Activated CD4-positive, alpha-beta T cell treated with anti-CD3 and anti-CD28 coated beads, Interleukin-2, amount 10 ng/mL, durations not matched to agents 24 days and 14 days (primary cell): ENCODE results near the gene AP1S2. TPM values are rescaled to one million over a fixed set of nuclear protein-coding genes. Genes with fewer than 3 reads are reported as not detected.
"Not testable (repeated sequence)": the region's sequence is repeated elsewhere in the genome, so short reads cannot be mapped to it uniquely, and the experiment has no call there.

ENCODE experiments used
- DNase-seq: peaks from one replicate; pipeline ENCODE4 v3.0.0; 2022
- H3K27ac Mint-ChIP-seq: one replicate; pipeline ENCODE4 v1.8.0; 2022; ENCODE audit warnings: mild to moderate bottlenecking, mixed read lengths
- H3K27me3 Mint-ChIP-seq: one replicate; pipeline ENCODE4 v1.8.0; 2022; ENCODE audit warnings: mixed read lengths
- H3K36me3 Mint-ChIP-seq: one replicate; pipeline ENCODE4 v1.8.0; 2022; ENCODE audit warnings: low read depth, mild to moderate bottlenecking, mixed read lengths
- H3K4me1 Mint-ChIP-seq: one replicate; pipeline ENCODE4 v1.8.0; 2021; ENCODE audit warnings: mixed read lengths
- H3K4me3 Mint-ChIP-seq: one replicate; pipeline ENCODE4 v1.8.0; 2022; ENCODE audit warnings: mild to moderate bottlenecking, moderate library complexity, mixed read lengths
- H3K9me3 Mint-ChIP-seq: one replicate; pipeline ENCODE4 v1.8.0; 2021; ENCODE audit warnings: mixed read lengths
- intact Hi-C: fragments of 100-400 bp; cut with micrococcal nuclease; formaldehyde crosslinking; loops from one replicate; pipeline ENCODE4 v1.15.1; 2023
- total RNA-seq: library from RNA; stranded (reverse); gene quantifications from 2 replicates; pipeline ENCODE4 v1.2.3, GENCODE V29; 2022

The AP1S2 gene
- total RNA-seq, 1 donor from 2014 or later = 28.8 TPM

DNA sequence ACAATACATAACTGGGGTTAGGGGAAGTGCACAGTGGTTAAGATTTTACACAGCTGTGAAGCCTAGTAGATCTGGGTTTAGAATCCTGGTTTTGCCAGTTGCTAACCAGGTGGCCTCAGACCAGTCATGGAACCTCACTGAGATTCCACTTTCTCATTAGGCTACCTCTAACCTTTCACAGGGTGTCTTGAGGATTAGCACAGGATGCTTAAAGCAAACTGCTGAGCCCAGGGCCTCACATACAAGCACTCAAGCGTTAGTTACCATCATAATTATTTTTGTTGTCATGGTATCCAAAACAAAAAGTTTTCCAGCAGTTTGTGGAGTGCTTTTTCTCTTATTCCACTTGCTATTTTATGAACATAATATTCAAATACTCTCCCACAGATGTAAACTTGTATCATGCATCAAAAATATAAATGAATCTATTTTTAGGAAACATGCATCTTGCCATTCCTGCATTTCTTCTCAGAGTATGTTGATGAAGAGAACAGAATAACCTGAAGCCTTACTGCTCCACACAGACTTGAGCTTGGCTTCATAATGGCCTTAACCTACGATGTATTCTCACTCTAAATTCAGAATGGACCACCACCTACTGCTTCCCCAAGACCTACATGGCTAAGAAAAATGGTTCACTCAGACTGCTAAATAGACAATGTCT is 12.6 kb downstream of the AP1S2 start:
- DNase-seq = no peak
- Mint-ChIP-seq H3K4me3 (no peak overlapping the region), H3K27me3 (no peaks in the 10 kb centered on the region), H3K9me3 (no peaks in the 10 kb centered on the region), H3K27ac (no peak overlapping the region), H3K4me1 (no peaks in the 10 kb centered on the region), H3K36me3 (peaks cover 22% of the 10 kb centered on the region)
- intact Hi-C loops = no loop called here

DNA sequence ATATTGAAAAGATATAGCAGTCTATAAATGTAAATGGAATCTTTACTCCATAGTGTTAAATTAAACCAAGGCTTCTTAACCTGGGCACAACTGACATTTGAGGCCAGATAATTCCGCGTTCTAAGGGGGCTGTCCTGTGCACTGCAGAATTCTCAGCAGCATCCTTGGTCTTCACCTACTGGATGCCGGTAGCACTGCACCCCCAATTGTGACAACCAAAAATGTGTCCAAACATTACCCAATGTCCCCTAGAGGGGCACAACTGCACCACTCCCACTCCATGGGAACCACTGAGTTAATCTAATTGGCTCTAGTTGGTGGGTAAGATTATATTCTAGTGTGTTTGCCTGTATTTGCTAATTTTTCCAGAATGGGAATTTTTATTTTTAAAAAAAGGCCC is 16.6 kb downstream of the AP1S2 start:
- no peak overlapping the region for H3K4me3 Mint-ChIP-seq
- DNase-seq = no peak
- H3K36me3 Mint-ChIP-seq = peaks cover 10% of the 10 kb centered on the region
- H3K27me3 Mint-ChIP-seq = no peaks in the 10 kb centered on the region
- H3K27ac Mint-ChIP-seq = no peak overlapping the region
- no peaks in the 10 kb centered on the region for H3K4me1 Mint-ChIP-seq
- intact Hi-C loops = no loop called here
- no peaks in the 10 kb centered on the region for H3K9me3 Mint-ChIP-seq

DNA sequence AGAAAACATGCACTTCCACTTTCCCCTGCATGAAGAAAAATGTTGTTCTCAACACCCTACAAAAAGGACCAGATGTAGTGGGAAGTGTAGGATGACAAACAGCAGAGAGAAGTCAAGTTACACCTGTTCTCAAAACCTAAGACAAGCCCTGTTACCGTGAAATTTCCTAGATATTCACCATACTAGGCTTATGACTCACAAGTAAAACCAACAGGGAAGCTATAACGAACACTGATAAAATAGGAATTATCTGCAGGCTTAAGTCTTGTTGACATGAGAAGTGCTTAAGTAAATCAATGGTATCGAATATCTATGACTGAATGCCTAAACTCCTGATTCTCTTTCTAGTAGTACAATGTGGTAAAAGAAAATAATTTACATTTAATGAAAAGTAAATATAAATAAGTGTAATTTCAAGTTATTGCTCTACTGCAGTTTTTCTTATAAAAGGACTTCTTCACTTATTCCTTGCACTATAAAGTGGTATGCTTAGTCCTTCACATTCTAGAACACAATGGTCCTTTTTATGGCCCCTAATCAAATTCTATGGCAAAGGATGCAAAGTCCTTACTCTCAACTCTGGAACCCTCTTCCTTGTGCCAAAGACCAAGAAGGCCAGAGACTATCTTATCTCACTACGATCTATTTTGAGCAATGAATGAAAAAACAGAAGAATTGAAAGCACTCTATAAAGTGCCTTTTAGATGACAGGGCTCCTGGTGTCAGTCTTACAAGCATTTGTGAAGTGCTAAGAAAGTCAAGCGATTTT is 19.6 kb downstream of the AP1S2 start:
- Mint-ChIP-seq H3K4me3 (no peak overlapping the region), H3K9me3 (no peaks in the 10 kb centered on the region), H3K4me1 (no peaks in the 10 kb centered on the region), H3K36me3 (peaks cover 5% of the 10 kb centered on the region), H3K27ac (no peak overlapping the region), H3K27me3 (no peaks in the 10 kb centered on the region)
- intact Hi-C loops = no loop called here
- DNase-seq = no peak

DNA sequence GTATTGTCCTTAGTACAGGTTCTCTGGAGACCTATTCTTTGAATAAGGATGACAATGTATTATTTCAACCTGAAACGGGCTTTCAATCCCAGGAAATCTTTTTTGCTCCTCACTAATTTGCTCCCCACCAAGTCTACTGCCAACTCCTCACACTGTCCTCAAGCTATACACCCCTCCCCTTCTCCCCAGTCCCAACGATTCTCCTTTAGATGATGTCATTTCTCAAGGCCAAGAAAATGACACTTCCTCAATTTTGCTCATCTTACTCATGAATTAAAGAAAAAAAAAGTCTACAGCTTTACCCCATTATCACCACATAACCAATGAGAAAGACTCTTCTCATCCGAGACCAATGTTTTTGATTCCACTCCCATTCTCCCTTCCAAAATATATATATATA is 20.6 kb downstream of the AP1S2 start:
- DNase-seq = no peak
- peak overlapping the region; percentile 71 for H3K27ac Mint-ChIP-seq
- peaks cover 5% of the 10 kb centered on the region for H3K36me3 Mint-ChIP-seq
- H3K9me3 Mint-ChIP-seq = no peaks in the 10 kb centered on the region
- no peak overlapping the region for H3K4me3 Mint-ChIP-seq
- intact Hi-C loops = no loop called here
- no peaks in the 10 kb centered on the region for H3K27me3 Mint-ChIP-seq
- no peaks in the 10 kb centered on the region for H3K4me1 Mint-ChIP-seq

DNA sequence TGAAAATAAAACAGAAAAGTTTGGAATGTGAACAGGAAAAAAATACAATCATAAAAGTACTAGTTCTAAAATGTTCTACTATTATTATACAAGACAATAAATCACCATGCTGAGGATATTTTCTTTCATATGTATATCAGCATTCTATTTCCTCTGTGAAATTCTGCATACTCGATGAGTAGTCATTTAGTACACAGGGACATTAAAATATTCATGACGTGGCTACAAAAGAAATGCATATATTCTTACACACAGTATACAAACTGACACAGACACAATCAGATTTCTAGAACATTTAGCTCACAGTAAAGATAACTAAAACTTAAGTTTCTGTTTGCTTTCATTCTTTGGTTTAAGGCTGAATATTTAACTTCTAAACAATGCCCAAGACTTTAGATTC is 23.3 kb downstream of the AP1S2 start:
- H3K9me3 Mint-ChIP-seq, intact Hi-C loops, H3K27me3 Mint-ChIP-seq, H3K4me3 Mint-ChIP-seq, H3K27ac Mint-ChIP-seq, H3K4me1 Mint-ChIP-seq, DNase-seq: not testable (repeated sequence)
- H3K36me3 Mint-ChIP-seq = peaks cover 13% of the 10 kb centered on the region

DNA sequence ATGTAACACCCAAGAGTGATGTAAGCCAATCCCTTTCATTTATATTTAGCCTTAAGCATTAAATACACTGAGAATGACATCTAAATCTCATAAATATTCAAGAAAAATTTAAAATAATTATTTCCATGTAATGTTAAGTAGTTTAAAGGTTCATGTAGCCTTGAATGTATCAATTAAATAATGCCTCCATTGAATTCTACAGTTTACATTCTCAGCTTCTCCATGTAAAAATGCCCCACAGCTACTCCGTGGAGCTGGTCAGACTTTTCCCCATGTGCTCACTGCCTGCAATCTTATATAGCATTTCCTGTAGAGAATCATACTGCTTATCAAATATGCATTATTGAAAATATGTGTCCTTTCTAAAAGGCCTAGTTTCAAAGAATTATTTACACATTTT is 25.4 kb downstream of the AP1S2 start:
- Mint-ChIP-seq H3K27ac (no peak overlapping the region), H3K27me3 (no peaks in the 10 kb centered on the region), H3K4me3 (no peak overlapping the region), H3K4me1 (no peaks in the 10 kb centered on the region), H3K9me3 (no peaks in the 10 kb centered on the region), H3K36me3 (peaks cover 14% of the 10 kb centered on the region)
- DNase-seq = no peak
- intact Hi-C loops = no loop called here

DNA sequence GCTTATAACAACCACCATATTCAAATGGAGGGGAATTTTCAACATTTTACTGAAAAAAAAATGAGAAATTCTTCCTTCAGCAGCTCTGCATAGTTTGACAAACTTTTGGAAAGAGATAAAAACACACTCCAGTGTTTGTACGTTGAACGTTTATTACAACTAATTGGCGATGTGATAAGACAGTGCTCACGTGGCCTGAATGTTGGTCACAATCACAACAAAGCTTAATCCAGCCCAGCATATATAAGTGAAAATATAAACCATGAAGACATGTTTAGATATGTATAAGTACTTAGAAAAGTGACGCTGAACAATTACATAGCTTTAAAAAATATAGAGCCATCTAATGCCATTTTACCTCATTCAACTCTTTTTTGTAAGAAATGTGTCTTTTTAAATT is 28.7 kb downstream of the AP1S2 start:
- H3K36me3 Mint-ChIP-seq = peaks cover 27% of the 10 kb centered on the region
- H3K9me3 Mint-ChIP-seq = no peaks in the 10 kb centered on the region
- intact Hi-C loops = no loop called here
- H3K27ac Mint-ChIP-seq = no peak overlapping the region
- H3K27me3 Mint-ChIP-seq = no peaks in the 10 kb centered on the region
- no peak for DNase-seq
- H3K4me1 Mint-ChIP-seq = peaks cover under 1% of the 10 kb centered on the region
- H3K4me3 Mint-ChIP-seq = no peak overlapping the region

DNA sequence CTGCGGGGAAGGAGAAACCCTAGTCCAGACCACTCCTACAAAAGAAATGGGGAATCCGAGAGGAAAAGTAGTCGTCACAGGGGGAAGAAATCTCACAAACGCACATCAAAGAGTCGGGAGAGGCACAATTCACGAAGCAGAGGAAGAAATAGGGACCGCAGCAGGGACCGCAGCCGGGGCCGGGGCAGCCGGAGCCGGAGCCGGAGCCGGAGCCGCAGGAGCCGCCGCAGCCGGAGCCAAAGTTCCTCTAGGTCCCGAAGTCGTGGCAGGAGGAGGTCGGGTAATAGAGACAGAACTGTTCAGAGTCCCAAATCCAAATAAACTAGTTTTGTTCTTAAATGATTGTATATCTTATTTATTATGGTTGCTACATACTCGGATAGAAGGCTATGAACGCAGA is 31.7 kb downstream of the AP1S2 start:
- H3K9me3 Mint-ChIP-seq = no peaks in the 10 kb centered on the region
- peaks cover 38% of the 10 kb centered on the region for H3K36me3 Mint-ChIP-seq
- no peak overlapping the region for H3K4me3 Mint-ChIP-seq
- no peak overlapping the region for H3K27ac Mint-ChIP-seq
- intact Hi-C loops = no loop called here
- H3K4me1 Mint-ChIP-seq = peaks cover 8% of the 10 kb centered on the region
- no peak for DNase-seq
- no peaks in the 10 kb centered on the region for H3K27me3 Mint-ChIP-seq

DNA sequence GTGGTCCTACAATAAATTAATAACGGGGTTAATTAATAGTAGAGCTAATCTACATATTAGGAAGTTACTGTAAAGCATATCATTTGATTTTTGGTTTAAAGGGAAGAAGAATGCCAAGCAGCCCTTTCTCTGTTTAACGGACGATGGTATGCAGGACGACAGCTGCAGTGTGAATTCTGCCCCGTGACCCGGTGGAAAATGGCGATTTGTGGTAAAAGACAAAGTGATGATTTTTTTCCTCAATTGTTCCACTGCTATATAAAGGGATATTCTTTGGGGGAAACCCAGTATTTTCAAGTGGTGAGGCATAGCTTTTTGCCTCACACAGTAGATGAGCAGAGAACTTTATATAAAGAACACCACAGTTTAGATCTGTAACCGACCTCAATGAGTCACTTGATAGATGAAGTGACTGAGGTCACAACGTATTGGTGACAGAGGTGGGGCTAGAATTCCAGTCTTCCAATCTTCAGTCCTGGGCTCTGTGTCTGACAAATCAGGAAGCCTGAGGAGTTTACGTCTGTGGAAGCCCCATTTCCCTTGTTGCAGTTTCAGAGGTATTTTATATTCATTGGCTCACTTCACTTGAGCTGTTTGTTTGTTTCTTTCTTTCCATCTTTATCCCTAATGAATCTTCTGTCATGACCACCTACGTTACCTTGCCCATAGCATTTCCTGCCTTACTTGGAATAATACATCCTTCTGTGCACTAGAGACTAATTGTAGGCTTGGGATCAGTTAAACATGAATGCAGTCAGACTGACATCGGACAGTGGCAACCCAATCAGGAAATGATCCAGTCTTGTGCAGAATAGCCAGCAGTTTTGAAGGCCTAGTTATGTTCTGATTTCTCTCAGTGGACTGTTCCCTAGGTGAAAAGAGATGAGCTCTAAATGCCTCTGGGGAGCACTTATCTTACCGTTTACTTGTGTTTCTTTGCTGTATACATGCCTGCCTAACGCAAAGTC is 34.2 kb downstream of the AP1S2 start:
- Mint-ChIP-seq H3K27ac (peak overlapping the region; percentile 31), H3K4me1 (peaks cover 25% of the 10 kb centered on the region), H3K27me3 (no peaks in the 10 kb centered on the region), H3K4me3 (no peak overlapping the region), H3K36me3 (peaks cover 41% of the 10 kb centered on the region), H3K9me3 (no peaks in the 10 kb centered on the region)
- intact Hi-C loops = no loop called here
- DNase-seq = no peak

DNA sequence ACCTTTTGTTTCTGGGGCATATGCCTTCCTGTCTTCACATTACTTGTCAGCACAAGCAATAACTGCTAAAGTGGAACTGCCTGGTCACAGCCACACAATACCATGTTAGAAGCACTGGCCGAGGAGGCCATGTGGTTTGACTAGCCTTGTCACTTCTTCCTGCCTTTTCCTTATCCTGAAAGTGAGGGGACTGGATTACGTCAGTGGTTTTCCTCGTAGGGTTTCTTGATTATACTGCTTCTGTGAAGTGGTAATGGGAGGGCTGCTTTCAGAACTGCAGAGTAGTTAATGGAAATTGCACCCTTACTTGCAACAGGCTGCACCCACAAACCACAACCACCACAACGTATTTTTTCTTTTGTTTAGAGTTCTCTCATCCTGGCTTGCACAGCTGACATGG is 37.7 kb downstream of the AP1S2 start:
- intact Hi-C loops = loop anchor here (1.0 to 2.0 kb wide), 4 partner anchors 27 to 302 kb away; partner anchors contain the start of genes AP1S2 and ZRSR2
- peak overlapping the region; percentile 70 for H3K4me3 Mint-ChIP-seq
- H3K27ac Mint-ChIP-seq = peak overlapping the region; percentile 90
- H3K27me3 Mint-ChIP-seq = no peaks in the 10 kb centered on the region
- peaks cover 37% of the 10 kb centered on the region for H3K4me1 Mint-ChIP-seq
- H3K36me3 Mint-ChIP-seq = peaks cover 48% of the 10 kb centered on the region
- H3K9me3 Mint-ChIP-seq = no peaks in the 10 kb centered on the region
- peak; percentile 86 for DNase-seq

DNA sequence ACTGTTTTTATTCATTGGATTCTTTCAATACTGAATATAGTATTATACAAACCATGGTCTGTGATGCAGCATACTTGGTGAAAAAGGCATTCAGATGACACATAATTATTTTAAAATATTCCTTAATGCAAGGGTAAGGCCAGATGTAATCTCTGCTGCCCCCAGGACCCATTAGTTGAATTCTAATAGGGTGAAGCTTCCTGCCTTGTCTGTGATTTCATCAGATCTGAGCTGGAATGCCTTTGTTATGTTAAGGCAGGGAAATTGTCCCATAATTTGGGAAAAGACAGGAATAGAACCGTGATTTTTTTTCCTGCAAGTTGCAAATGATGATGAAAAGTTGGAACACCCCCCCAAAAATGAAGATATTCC is 38.2 kb downstream of the AP1S2 start:
- H3K4me1 Mint-ChIP-seq = peaks cover 37% of the 10 kb centered on the region

DNA sequence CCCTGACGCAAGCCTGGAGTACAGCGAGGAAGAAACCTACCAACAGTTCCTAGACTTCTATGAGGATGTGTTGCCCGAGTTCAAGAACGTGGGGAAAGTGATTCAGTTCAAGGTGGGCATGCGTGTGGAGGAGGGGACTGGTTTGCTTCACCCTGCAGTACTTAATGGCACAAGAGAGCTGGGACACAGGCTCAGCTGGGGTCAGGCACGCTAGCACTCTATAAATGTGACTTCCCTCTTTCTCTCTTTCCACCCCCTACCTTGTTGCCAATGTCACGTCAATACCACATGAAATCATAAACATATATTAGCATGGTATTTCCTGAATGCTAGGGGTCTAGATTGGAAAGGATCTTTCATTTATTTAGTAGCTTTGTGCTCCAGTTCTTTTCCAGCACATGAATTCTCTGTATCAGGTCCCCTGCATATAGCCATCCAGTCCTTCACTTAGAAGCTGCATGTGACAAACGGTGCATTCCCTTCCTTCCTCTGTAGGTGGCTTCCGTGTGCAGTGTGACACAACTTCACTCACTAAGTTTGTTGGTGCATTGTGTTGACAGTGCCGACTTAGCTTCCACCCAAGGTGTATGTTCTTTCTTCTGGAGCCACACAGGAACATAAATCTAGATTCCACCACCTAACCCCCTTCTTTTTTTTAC is 38.7 kb downstream of the AP1S2 start:
- no peaks in the 10 kb centered on the region for H3K27me3 Mint-ChIP-seq
- peak overlapping the region; percentile 52 for H3K27ac Mint-ChIP-seq
- H3K4me3 Mint-ChIP-seq = no peak overlapping the region
- H3K4me1 Mint-ChIP-seq = peaks cover 36% of the 10 kb centered on the region
- H3K36me3 Mint-ChIP-seq = peaks cover 43% of the 10 kb centered on the region
- no peaks in the 10 kb centered on the region for H3K9me3 Mint-ChIP-seq
- DNase-seq = peak; percentile 76
- intact Hi-C loops = loop anchor here (2.0 kb wide), 2 partner anchors 39 to 65 kb away; partner anchors contain the start of gene AP1S2

More for the DNA sequence above, 38.2 kb downstream of the AP1S2 start:
- Mint-ChIP-seq H3K4me3 (peak overlapping the region; percentile 70), H3K9me3 (no peaks in the 10 kb centered on the region), H3K27ac (peak overlapping the region; percentile 90), H3K36me3 (peaks cover 48% of the 10 kb centered on the region), H3K27me3 (no peaks in the 10 kb centered on the region)
- intact Hi-C loops = loop anchor here (2.0 kb wide), 2 partner anchors 38 to 66 kb away; partner anchors contain the start of gene AP1S2
- no peak for DNase-seq

DNA sequence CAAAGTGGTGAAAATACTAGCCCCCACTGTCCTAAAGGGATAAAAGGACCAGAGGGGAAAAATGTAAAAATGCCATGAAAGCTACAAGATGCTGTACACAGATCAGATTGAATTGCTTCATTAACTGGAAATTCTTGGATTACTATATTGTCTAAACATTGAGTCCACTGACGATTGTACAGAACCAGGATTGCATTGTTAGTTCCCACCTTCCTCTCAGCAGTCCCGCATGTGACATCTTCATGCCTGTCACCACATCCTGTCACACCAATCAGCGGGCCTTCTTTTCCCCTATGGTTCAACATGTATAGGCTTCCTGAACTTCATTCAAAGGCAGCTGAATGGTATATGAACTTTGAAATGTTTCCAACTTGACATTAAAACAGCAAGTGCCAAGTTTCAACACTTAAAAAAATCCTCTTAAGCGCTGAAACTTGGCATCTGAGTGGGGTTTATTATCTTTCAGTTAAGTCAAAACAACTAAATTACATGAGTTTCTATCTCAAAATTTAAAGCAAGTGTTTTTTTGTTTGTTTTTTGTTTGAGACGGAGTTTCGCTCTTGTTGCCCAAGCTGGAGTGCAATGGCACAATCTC is 39.7 kb downstream of the AP1S2 start:
- Mint-ChIP-seq H3K4me3 (no peak overlapping the region), H3K4me1 (peaks cover 32% of the 10 kb centered on the region), H3K27ac (no peak overlapping the region), H3K36me3 (peaks cover 38% of the 10 kb centered on the region), H3K27me3 (no peaks in the 10 kb centered on the region), H3K9me3 (no peaks in the 10 kb centered on the region)
- intact Hi-C loops = no loop called here
- peak; percentile 58 for DNase-seq
